Raji (cell line): ENCODE results near the gene GOLGA2.

Experiments
- POLR2A ChIP-seq: IDR thresholded peaks from 2 replicates; pipeline ENCODE4 v1.6.1; 2011; ENCODE audit warnings: low read depth, low read length, control low read depth; ENCODE audit not compliant: insufficient read depth

Gene GOLGA2

GRCh38 chr9:128242828-128243214 is 33.0 kb downstream of the GOLGA2 start:
- TF ChIP-seq POLR2A: no peak

DNA sequence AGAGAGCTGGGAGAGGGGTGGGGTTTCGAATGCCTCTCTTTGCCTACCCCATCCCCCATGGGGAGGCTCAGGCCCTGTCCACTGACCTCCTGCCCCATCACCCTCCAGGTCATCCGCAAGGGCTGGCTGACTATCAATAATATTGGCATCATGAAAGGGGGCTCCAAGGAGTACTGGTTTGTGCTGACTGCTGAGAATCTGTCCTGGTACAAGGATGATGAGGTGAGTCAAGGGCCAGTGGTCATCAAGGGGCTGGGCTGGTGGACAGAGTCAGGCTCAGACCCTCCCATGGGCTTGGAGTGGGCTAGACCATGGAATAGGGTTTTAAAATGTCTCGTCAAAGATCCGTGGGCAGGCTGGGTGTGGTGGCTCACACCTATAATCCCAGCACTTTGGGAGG is 33.7 kb downstream of the GOLGA2 start:
- no peak for TF ChIP-seq POLR2A

GRCh38 chr9:128233817-128234406 is 41.9 kb downstream of the GOLGA2 start:
- no peak for TF ChIP-seq POLR2A

- no peak for TF ChIP-seq POLR2A
Measured at GRCh38 chr9:128232528-128233428, 43.0 kb downstream of the GOLGA2 start.

DNA sequence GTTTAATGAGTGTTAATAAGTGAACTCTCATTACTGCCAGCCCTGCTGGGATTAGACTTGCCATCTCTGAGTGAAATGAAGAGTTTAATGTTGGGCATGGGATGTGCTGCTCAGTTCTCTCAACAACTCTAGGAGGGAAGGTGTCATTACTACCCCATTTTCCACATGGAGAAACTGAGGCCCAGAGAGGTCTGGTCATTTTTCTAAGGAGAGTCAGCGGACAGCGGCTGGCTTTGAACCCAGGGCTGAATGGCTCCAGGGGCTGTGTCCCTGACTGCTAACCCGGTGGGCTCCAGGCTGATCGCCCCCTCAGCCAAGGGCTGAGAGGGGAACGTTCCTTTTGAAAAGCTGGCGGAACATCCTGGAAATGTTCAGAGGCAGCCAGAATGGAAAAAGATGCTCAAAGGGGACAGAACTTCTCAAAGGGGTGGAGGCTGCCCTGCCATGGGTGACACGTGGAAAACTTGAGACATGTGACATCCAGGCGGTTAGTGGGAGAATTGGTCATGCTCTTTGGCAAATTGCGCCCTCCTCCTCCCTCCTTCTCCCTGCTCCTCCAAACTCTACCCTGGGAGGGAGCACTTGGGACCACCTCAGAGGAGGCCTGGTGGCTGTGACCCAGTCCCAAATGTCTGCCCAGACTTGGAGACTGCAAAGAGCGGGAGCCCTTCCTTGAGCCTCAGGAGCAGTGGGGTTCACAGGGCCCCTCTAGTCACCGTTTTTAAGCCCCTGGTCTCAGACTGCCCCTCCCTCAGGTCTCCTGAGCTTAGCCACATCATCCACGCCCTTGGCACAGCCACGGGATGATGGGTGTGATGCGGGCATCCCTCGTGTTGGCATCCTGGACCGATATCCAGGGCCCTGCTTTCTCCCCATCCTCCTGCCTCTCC is 43.9 kb downstream of the GOLGA2 start:
- TF ChIP-seq POLR2A: no peak

DNA sequence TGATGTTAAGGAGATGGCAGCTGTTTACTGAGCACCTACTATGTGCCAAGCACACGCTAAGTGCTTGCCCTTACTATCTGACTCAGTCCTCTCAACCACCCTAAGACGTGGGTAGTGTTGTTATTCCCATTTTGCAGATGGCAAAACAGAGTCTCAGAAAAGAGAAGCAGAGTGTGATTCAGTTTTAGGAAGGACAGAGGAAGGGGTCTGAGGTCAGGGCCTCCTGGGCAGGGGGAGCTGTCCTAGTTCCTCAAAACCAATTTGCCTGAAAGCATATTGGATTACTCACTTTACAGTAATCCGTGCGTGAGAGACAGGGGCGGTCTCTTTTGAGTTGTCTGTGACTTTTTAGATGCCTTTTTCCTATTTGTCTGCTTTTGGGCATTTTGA is 49.4 kb downstream of the GOLGA2 start:
- no peak for TF ChIP-seq POLR2A

DNA sequence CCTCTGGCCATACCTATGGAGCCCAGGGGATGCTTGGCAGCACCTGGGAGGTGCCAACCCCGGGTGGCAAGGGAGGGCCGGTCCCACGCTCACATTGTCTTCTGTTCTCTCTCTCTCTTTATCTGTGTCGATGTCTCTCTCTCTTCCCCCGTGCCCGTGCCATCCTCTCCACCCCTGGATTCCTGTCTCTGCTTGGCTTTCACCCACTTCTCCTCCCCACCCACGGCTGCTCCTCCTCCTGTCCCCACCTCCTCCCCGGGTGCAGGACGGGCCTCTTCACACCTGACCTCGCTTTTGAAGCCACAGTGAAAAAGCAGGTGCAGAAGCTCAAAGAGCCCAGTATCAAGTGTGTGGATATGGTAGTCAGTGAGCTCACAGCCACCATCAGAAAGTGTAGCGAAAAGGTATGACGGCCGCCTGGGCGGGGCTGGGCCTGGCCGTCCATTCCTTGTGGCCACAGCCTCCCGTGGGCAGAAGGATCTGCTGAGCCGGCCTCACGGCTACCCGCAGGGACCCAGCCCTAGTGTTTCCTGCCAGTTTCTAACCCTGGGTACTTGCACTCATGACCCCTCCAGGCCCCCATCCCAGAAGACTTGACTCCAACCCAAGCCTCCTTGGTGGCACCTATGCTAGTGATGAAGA is 49.9 kb downstream of the GOLGA2 start:
- TF ChIP-seq POLR2A: no peak

DNA sequence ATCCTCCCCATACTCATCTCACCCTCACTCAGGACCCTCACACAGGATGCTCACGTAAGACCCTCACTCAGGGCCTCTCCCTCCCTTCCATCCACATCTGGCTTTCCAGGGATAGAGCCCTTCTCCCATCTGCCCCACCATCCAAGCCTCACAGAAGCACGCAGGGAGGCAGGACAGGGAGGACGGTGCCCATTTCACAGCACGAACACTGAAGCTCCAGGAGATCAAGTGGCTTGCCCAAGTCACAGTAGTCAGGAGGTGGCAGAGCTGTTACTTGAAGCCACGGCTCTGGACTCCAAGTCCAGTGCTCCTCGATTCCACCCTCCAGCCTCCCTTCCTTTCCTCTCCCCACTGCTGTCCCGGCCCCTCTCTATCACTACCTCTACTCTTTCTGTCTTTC is 50.9 kb downstream of the GOLGA2 start:
- no peak for TF ChIP-seq POLR2A

GRCh38 chr9:128222880-128223670 is 52.7 kb downstream of the GOLGA2 start:
- TF ChIP-seq POLR2A: no peak

- TF ChIP-seq POLR2A: no peak
Measured at GRCh38 chr9:128222026-128222425, 53.8 kb downstream of the GOLGA2 start.

GRCh38 chr9:128219831-128220230 is 56.0 kb downstream of the GOLGA2 start:
- TF ChIP-seq POLR2A: no peak

DNA sequence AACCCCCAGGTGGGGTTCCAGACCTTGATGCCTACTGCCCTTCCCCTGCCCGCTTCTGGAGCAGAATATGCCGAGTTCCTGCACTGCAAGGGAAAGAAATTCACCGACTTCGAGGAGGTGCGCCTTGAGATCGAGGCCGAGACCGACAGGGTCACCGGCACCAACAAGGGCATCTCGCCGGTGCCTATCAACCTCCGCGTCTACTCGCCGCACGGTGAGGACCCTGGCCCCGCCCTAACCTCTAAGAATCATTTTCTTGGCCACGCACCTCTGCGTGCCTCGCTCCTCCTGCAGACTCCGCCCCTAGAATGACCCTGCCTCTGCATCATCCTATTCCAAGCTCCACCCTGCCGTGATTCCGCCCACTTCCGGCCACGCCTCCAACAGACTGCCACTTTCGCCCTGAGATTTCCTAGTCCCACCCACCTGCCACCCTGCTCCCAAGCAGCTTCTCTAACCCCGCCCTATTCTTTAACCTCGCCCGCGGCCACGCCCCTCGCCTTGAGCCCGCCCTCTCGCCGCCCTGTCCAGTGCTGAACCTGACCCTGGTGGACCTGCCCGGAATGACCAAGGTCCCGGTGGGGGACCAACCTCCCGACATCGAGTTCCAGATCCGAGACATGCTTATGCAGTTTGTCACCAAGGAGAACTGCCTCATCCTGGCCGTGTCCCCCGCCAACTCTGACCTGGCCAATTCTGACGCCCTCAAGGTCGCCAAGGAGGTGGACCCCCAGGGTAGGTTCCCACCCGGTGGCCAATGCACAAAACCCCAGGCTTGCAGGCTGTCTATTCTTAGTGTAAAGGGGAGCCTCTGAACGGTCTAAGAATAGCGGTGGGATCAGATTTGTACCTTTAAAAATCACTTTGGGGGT is 57.1 kb downstream of the GOLGA2 start:
- 0 out of 2 replicates have a peak, but pooled peaks have one; percentile 19 for TF ChIP-seq POLR2A

DNA sequence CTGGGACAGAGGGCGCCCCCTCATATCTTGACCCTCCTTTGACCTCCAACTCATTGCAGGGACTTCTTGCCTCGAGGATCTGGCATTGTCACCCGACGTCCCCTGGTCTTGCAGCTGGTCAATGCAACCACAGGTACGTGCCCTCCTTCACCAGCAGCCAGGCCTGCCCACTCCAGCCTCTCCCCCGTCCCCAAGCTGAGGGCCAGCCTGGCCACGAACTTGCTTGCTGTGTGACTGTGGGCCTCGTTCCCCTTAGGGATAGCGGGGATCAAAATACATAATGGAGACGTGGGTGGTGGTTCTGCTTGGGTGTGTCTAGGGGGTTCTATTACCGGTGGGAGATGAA is 57.7 kb downstream of the GOLGA2 start:
- TF ChIP-seq POLR2A: no peak
